B cell (primary cell): ENCODE measurements around the gene CBFB. TPM values are rescaled to one million over a fixed set of nuclear protein-coding genes. Genes with fewer than 3 reads are reported as not detected.

Experiments used
- ATAC-seq: fragments of 200-7000 bp; cut with Tn5 transposase; one replicate; pipeline ENCODE4 v1.10.0; 2021; ENCODE audit warnings: low read depth, mild to moderate bottlenecking, moderate number of reproducible peaks, moderate library complexity
- CTCF ChIA-PET: fragments of 350-600 bp; sonication (Branson Sonifier 250); formaldehyde crosslinking; loops from one replicate; lab custom pipeline; 2021; ENCODE audit warnings: antibody characterized with exemption, inconsistent platforms; lab: Charles Lee
- POLR2A ChIA-PET: fragments of 350-600 bp; sonication (Branson Sonifier 250); formaldehyde crosslinking; loops from one replicate; lab custom pipeline; 2021; ENCODE audit warnings: antibody characterized with exemption; lab: Charles Lee
- DNase-seq: peaks from one replicate; pipeline ENCODE4 v3.0.0; 2013
- H2AFZ ChIP-seq: 2 replicates; pipeline ENCODE4 v1.6.1; 2012; ENCODE audit warnings: mild to moderate bottlenecking, low read depth, low read length; ENCODE audit not compliant: insufficient read depth, poor library complexity, severe bottlenecking
- H3K27ac ChIP-seq, 2 donors: 1 replicate in 1 of 2; 2 replicates in 1 of 2; pipeline ENCODE4 v1.5.1; 2012 to 2013; ENCODE audit warnings: low read length in 2 of 2, mild to moderate bottlenecking in 2 of 2, moderate library complexity in 1 of 2
- H3K27me3 ChIP-seq, 4 experiments: fragments of 200-600 bp in 1 of 4; sonication (generic) in 1 of 4; replicated peaks in 1 of 4; 1 replicate in 2 of 4; 2 replicates in 2 of 4; pipeline versions ENCODE4 v1.6.1 to v1.7.0; 2013 to 2016; ENCODE audit warnings: low read length in 3 of 4, mild to moderate bottlenecking in 2 of 4, mixed read lengths in 1 of 4, moderate library complexity in 1 of 4; ENCODE audit not compliant: insufficient read depth in 4 of 4, control insufficient read depth in 3 of 4; ENCODE audit errors: control extremely low read depth in 1 of 4
- H3K36me3 ChIP-seq, 2 experiments: replicated peaks in 1 of 2; 1 replicate in 1 of 2; 2 replicates in 1 of 2; pipeline versions ENCODE4 v1.6.1 to v1.7.1; 2013; ENCODE audit warnings: low read length in 1 of 2; ENCODE audit not compliant: insufficient read depth in 2 of 2, control insufficient read depth in 1 of 2; ENCODE audit errors: control extremely low read depth in 1 of 2, extremely low read depth in 1 of 2
- H3K4me1 ChIP-seq, 2 donors: fragments of 200-600 bp in 1 of 2; sonication (generic) in 1 of 2; 1 replicate in 1 of 2; 2 replicates in 1 of 2; pipeline versions ENCODE4 v1.5.1 to v1.6.1; 2013 to 2017; ENCODE audit warnings: low read length in 2 of 2; ENCODE audit not compliant: control insufficient read depth in 2 of 2, insufficient read depth in 2 of 2
- H3K4me2 ChIP-seq: replicated peaks from 2 replicates; pipeline ENCODE3; 2012; ENCODE audit warnings: mild to moderate bottlenecking, low read depth, low read length; ENCODE audit not compliant: poor library complexity, severe bottlenecking
- H3K4me3 ChIP-seq, 5 experiments: fragments of 200-600 bp in 1 of 5; sonication (generic) in 1 of 5; 1 replicate in 3 of 5; 2 replicates in 2 of 5; pipeline versions ENCODE4 v1.5.1 to v1.7.0; 2011 to 2016; ENCODE audit warnings: low read length in 4 of 5, mild to moderate bottlenecking in 4 of 5, low read depth in 2 of 5, control low read depth in 1 of 5, moderate library complexity in 1 of 5; ENCODE audit not compliant: insufficient read depth in 1 of 5; ENCODE audit errors: control extremely low read depth in 1 of 5, extremely low read depth in 1 of 5
- H3K79me2 ChIP-seq: fragments of 200-600 bp; sonication (generic); one replicate; pipeline ENCODE4 v1.6.0; 2016; ENCODE audit warnings: low read length; ENCODE audit not compliant: control insufficient read depth, insufficient read depth
- H3K9ac ChIP-seq: fragments of 200-600 bp; sonication (generic); 2 replicates; pipeline ENCODE4 v1.6.1; 2017; ENCODE audit warnings: mild to moderate bottlenecking, low read length, moderate library complexity
- H3K9me3 ChIP-seq, 3 donors: one replicate each; pipeline versions ENCODE4 v1.6.1 to v1.7.1; 2013; ENCODE audit warnings: low read length in 2 of 3; ENCODE audit not compliant: control insufficient read depth in 2 of 3, insufficient read depth in 1 of 3; ENCODE audit errors: control extremely low read depth in 1 of 3
- H4K20me1 ChIP-seq: 2 replicates; pipeline ENCODE4 v1.6.0; 2012; ENCODE audit warnings: mild to moderate bottlenecking, low read length; ENCODE audit not compliant: insufficient read depth, control insufficient read depth, poor library complexity, severe bottlenecking
- H3K27ac Mint-ChIP-seq: one replicate; pipeline ENCODE4 v1.8.0; 2021; ENCODE audit warnings: mixed read lengths
- H3K27me3 Mint-ChIP-seq: one replicate; pipeline ENCODE4 v1.8.0; 2021; ENCODE audit warnings: mixed read lengths
- H3K4me1 Mint-ChIP-seq: one replicate; pipeline ENCODE4 v1.8.0; 2021; ENCODE audit warnings: mixed read lengths
- H3K4me3 Mint-ChIP-seq: one replicate; pipeline ENCODE4 v1.8.0; 2021; ENCODE audit warnings: mixed read lengths
- H3K9me3 Mint-ChIP-seq: one replicate; pipeline ENCODE4 v1.8.0; 2022; ENCODE audit warnings: mixed read lengths; ENCODE audit not compliant: insufficient read depth
- EZH2 ChIP-seq: IDR thresholded peaks from 2 replicates; pipeline ENCODE4 v1.6.1; 2012; ENCODE audit warnings: borderline replicate concordance, low read depth, mild to moderate bottlenecking, moderate library complexity, low read length; ENCODE audit not compliant: insufficient read depth, poor library complexity, severe bottlenecking
- WGBS: methylation state at CpG from one replicate; pipeline ENCODE4 v1.1.5; 2013; ENCODE audit warnings: missing lambda C conversion rate; ENCODE audit not compliant: insufficient coverage; 5-methylcytosine and 5-hydroxymethylcytosine counted together
- intact Hi-C: fragments of 100-400 bp; cut with micrococcal nuclease; formaldehyde crosslinking; loops from one replicate; pipeline ENCODE4 v1.10.0; 2022
- polyA plus RNA-seq: library from polyadenylated mRNA; depleted of rRNA; stranded (reverse); fragments of >200 nt; gene quantifications from 2 replicates; pipeline ENCODE4 v1.2.3, GENCODE V29; 2012
- total RNA-seq, 2 donors: library from RNA; stranded (reverse); fragments of 120-200 nt in 1 of 2; gene quantifications; 1 replicate in 1 of 2; 2 replicates in 1 of 2; pipeline versions ENCODE4 v1.2.3 to v1.2.4, GENCODE V29; 2013 to 2022
- TF ChIP-seq, protein P1 (sequence below): fragments of 200-600 bp; IDR thresholded peaks from one replicate; pipeline ENCODE4 v1.8.0; 2022; ENCODE audit warnings: antibody characterized with exemption, mild to moderate bottlenecking

CBFB gene
- total and polyA plus RNA-seq, 2 donors (not counting 1 experiment from before 2014, with no cell fraction given) = 19.5 to 89.0 TPM

DNA sequence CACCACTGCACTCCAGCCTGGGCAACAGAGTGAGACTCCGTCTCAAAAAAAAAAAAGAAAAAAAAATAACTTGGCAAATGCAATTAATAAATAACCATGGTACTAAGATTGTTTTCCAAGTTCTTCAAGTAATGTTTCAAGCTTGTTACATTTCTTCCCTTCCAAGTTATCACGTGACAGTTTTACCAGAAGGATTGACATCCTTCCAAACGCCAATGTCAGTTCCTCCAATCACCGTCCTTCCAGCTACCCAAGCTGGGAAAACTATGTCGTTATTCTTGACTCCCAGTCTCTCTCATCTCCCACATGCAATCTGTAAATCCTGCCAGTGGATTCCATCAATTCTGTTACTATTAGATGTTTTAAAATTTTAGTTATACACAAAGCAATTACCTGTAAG, 76.9 kb downstream of the CBFB start:
- Mint-ChIP-seq H3K9me3 (no peaks in the 10 kb centered on the region), H3K4me3 (no peak overlapping the region), H3K27ac (peak overlapping the region; percentile 33), H3K27me3 (no peaks in the 10 kb centered on the region), H3K4me1 (peaks cover 31% of the 10 kb centered on the region)
- H3K27me3 ChIP-seq = no peaks in the 10 kb centered on the region
- peaks cover 9% of the 10 kb centered on the region for H4K20me1 ChIP-seq
- 90% methylated on average over 3 of the region's 5 CpGs for WGBS
- H3K4me1 ChIP-seq = peaks cover 20 to 29% of the 10 kb centered on the region in 2 donors
- H2AFZ ChIP-seq = no peak overlapping the region
- no peaks in the 10 kb centered on the region for H3K36me3 ChIP-seq
- peaks cover 16% of the 10 kb centered on the region for H3K79me2 ChIP-seq
- TF ChIP-seq, protein P1, sequence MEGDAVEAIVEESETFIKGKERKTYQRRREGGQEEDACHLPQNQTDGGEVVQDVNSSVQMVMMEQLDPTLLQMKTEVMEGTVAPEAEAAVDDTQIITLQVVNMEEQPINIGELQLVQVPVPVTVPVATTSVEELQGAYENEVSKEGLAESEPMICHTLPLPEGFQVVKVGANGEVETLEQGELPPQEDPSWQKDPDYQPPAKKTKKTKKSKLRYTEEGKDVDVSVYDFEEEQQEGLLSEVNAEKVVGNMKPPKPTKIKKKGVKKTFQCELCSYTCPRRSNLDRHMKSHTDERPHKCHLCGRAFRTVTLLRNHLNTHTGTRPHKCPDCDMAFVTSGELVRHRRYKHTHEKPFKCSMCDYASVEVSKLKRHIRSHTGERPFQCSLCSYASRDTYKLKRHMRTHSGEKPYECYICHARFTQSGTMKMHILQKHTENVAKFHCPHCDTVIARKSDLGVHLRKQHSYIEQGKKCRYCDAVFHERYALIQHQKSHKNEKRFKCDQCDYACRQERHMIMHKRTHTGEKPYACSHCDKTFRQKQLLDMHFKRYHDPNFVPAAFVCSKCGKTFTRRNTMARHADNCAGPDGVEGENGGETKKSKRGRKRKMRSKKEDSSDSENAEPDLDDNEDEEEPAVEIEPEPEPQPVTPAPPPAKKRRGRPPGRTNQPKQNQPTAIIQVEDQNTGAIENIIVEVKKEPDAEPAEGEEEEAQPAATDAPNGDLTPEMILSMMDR = no peak
- TF ChIP-seq EZH2 = no peak
- no peaks in the 10 kb centered on the region for H3K9me3 ChIP-seq
- no peak for DNase-seq
- ChIA-PET POLR2A (no interaction called here), CTCF (interaction anchor here (2.0 kb wide), 1 partner anchor 49 kb away, joined by 12 read pairs; no protein-coding TSS in a partner anchor)
- no peak overlapping the region for H3K27ac ChIP-seq
- no peak overlapping the region for H3K4me2 ChIP-seq
- intact Hi-C loops = no loop called here
- H3K4me3 ChIP-seq = no peak overlapping the region
- ATAC-seq = no peak
- H3K9ac ChIP-seq = no peak overlapping the region

DNA sequence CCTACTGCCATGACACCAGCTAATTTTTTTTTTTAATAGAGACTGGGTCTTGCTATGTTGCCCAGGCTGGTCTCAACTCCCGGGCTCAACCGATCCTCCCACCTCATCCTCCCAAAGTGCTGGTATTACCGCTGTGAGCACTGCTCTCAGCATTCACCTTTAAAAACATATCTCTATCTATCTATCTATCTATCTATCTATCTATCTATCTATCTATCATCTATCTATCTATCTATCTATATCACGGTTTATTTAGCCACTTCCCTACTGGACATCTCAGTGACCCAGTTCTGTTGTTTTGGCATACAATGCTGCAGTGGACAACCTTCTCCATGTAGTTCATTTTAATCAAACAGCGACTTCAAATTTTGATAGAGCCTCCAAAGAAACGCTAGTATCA, 79.5 kb downstream of the CBFB start:
- H3K9me3 Mint-ChIP-seq = no peaks in the 10 kb centered on the region
- ChIA-PET POLR2A (no interaction called here), CTCF (interaction anchor here (0.7 kb wide), 1 partner anchor 150 kb away, joined by 3 read pairs; no protein-coding TSS in a partner anchor)
- Histone ChIP-seq H3K4me1 (peaks cover 25 to 36% of the 10 kb centered on the region in 2 donors), H2AFZ (no peak overlapping the region), H3K9ac (no peak overlapping the region), H3K4me3 (no peak overlapping the region), H3K4me2 (no peak overlapping the region), H4K20me1 (peaks cover 14% of the 10 kb centered on the region), H3K27ac (no peak overlapping the region), H3K36me3 (peaks cover 0 to 2% of the 10 kb centered on the region in 2 experiments), H3K27me3 (no peaks in the 10 kb centered on the region), H3K79me2 (peaks cover 40% of the 10 kb centered on the region), H3K9me3 (no peaks in the 10 kb centered on the region)
- TF ChIP-seq EZH2 = no peak
- TF ChIP-seq, protein P1 = no peak
- no peaks in the 10 kb centered on the region for H3K27me3 Mint-ChIP-seq
- H3K4me3 Mint-ChIP-seq = peak overlapping the region; percentile 54
- H3K27ac Mint-ChIP-seq = no peak overlapping the region
- intact Hi-C loops = loop anchor here (2.0 kb wide), 1 partner anchor 76 kb away; no protein-coding TSS in a partner anchor
- peaks cover 39% of the 10 kb centered on the region for H3K4me1 Mint-ChIP-seq
- no peak for ATAC-seq
- WGBS = 98% methylated on average over 5 of the region's 6 CpGs
- DNase-seq = no peak
